Eye (tissue), 1 donor: ENCODE results near the gene CAMK1.

Source experiments
- DNase-seq: peaks from one replicate; pipeline ENCODE4 v3.0.0-alpha.2; 2015

Gene CAMK1

DNA sequence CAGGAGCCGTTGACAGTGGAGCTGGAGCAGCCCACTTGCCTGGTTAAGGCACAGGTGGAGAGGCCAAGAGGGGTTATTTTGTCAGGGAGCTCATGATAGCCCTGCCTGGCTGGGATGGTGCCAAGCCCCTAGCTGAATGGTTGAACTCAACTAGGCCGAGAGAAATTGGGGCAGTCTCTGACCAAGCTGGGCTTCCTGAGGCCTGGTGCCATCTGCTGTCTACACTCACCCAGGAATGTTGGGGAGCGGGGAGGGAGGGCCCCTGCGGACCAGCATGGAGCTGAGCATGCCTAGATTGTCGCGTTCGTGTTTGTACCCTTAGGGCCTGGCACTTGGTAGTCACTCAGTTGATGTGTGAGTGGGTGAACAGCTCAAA is 37.0 kb downstream of the CAMK1 start:
- DNase-seq: no peak

DNA sequence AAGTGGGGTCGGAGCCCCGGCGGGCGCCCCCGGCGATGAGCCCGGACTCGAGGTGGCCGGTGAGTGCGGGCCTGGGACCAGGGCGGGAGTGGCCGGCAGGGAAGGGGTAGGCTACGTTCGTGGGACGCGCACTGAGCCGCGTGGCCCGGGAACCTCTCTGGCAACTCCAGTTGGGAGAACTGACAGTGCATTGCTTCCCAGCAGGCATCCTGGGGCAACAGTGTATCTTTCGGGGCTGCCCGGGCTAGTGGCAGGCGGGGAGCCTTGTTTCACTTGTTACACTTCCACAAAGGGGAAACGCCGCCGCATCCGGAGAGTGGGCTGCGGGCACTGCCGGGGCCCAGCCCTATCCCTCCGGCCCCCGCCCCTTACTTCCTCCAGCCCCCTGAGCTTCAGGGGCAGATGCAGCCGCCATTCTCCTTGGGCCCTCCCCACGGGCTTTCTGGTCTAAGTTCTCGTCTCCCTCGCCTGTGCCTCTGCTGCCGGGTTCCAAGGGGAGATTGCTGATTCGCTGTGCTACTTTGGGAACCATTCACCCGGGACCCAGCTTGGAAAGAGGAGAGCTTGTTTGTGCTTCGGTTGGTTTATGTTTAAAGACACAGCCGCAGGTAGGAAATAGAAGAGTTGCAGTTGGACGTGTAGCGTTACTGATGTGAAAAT is 37.5 kb downstream of the CAMK1 start:
- no peak for DNase-seq

DNA sequence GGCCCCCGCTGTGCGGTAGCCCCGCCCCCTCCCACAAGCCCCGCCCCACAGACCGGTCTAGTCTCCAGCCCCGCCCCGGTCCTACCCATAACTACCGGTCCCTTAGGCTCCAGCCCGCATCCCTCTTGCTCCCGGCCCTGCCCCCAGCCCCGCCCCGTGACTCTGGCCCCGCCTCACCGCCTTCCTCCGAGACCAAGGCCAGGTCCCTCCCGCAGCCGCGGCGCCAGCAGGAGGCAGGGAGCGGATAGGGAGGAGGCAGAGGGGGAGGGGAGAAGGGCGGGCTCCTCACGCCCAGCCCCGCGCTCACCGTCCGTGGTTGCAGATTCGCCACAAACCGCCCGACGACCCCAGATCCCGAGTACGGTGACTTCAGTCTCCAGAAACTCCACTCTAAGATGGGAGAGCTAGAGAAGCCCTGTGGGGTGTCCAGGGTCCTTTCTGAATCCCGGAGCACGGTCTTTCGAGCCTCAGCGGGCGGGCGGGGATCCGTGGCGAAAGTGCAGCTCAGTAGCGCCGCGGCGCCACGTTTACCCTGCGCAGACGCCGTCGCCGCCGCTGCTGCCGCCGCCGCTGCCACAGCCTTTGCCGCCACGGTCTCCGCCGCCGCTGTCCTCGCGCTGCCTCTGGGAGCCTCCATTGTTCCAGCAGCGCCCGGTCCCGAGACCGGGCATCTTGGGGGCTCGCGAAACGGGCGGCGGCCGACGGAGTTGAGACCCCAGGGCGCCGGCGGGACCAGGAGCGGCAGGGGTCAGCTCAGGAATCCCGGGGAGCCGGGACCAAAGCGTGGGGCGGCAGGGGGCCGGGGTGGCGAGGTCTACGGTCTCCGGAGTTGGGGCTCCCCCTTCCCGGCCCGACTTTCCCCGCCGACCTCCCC is 38.3 kb downstream of the CAMK1 start, which contains the start of gene BRPF1:
Gene BRPF1, plus strand, starts transcription at position 530 of the 874 bp plus-strand sequence. CDS start 2,406 bp downstream, outside the sequence.
- DNase-seq: peak; percentile 99

DNA sequence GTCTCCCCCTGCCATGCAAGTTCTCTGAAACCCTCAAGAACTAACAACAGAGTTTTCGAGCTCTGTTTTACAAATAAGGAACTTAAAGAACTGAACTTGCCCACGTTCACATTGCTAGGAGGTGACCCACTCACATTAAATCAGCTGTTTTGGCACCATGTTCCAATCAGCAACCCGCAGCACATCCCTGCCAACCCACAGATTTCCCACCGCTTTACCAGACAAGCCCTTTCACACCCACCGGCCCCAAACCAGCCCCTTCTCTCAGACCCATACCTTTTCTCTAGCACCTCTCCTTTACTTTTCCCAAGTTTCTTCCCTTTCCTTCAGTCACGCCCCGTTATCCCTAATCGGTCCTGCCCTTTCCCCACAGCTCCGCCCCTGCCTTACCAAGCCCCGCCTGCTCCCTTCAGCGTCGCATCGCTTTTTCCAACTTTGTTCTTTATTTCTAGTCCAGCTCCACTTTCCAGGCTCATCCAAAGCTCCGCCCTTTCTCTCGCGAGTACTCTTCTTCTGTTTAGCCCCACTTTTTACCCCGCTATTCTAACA is 39.0 kb downstream of the CAMK1 start:
- no peak for DNase-seq

DNA sequence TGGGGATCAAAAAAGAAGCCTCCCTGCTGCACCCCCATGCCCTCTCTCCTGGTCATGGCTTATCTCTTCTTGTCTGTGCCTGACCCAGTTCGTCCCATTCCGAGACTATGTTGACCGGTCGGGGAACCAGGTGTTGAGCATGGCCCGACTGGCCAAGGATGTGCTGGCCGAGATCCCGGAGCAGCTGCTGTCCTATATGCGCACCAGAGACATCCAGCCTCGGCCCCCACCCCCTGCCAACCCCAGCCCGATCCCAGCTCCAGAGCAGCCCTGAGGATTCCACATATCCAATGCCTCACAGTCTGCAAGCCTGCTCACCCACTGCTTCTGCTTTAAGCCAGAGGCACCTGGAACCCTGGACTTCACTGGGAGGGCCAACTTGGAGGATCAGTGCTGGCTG is 40.3 kb downstream of the CAMK1 start:
- no peak for DNase-seq

DNA sequence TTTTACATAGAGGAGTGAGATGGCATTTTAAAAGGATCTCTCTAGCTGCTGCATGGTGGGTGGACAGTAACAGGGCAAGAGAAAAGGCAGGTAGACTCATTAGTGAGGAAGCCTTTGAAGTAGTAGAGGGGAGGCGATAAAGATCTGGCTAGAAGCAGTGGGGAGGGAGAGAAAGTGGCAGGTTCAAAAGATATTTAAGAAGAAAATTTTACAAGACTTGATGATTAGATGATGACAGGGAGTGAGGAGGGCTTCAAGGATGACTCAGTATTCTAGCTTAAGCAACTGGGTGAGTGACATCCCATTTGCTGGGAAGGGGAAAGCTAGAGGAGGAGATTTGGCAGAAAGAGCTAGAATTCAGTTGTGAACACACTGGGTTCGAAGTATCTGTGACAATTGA is 42.0 kb downstream of the CAMK1 start:
- DNase-seq: no peak

DNA sequence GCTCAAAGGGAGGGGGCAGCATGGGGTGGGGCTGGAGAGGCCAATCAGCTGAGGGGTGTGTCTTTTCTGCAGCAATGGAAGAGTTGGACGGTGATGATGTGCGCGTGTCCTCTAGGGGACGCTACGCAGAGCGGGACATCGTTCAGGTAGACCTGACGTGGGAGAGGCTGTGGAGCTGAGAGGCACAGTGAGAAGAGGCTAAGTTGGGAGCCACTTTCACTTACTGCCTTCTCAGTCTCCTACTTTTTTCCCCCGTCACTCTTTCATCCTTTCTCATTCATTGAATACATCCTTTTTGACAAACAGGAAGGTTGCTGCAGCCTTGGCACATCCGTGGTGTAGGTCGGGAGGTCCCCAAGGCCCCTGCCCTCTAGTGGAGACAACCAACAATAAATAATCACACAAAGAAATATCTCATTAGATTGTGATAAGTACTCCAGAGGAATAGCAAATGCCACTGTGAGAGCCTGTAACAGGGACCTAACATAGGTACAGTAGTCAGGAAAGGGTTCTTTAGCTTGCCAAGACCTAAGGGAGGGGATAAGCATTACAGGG is 42.6 kb downstream of the CAMK1 start:
- peak; percentile 23 for DNase-seq

DNA sequence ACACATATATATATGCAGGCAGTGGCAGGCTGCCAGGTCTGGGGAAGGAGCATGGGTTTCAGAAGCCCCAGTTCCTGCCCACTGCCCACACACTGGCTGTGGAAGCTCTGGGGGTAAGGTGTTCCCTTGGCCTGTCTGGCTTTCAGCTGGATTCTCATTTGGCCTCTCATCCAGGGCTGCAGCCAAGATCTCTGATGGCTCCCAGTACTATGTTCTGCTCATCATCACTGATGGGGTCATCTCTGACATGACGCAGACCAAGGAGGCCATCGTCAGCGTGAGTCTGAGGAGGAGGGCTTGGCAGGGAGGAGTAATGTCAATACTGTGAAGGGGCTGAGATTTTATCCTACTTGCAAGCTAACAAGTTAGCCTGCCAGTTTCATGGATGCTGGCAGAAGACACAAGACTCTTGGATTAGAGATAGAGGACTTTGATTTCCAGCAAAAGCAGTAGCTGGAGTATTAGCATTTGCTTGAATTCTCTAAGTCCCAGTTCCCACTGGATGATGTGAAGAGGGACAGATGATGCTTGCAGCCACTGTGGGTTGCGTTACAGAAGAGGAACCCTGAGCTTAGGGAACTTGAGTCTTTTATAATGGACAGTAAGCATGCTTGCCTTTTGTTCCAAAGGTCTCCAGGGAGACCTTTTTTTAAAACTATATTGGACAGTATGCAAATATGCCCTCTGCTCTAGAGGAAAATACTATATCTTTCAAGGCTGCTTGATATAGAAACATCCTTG is 43.8 kb downstream of the CAMK1 start:
- DNase-seq: no peak

DNA sequence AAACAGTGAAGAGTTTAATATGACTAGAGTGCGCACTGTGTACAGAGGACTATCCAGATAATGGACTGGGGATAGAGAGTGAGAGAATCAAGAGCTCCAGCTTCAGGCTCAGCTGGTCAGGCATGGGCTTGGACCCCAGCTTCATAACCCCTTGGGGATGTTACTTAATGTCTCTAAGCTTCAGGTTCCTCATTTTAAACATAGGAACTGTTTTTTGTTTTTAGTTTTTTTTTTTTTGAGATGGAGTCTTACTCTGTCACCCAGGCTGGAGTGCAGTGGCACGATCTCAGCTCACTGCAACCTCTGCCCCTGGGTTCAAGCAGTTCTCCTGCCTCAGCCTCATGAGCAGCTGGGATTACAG is 48.1 kb downstream of the CAMK1 start:
- no peak for DNase-seq

DNA sequence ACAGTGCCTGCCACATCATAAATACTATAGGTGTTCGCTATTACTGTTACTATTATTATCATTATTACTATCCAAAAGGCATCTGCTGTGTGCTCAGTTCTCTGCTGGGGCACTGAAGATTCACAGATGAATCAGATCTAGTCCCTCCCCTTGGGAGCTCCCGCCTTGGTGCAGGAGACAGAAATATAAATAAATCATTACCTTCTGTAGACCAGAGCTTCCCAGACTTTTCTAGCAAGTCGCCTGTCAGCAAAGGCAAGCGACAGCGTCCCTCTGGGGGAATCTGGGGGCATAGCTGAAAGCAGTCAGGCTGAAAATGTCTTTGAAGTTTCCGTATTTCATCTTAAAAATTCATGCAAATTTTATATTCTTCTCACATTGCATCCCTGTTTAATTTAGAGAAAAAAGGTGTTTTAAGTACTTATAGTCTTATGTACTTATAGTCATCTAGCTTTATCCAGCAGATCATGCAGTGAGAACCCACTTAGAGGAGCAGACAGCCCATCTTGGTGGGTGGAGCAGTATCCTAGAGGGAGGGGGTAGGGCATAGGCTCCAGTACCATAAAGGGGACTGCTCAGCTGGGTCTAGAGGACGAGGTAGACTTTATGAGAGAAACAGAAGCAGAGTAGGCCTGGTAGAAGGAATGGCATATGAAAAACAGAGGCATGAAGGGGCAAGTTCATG is 48.6 kb downstream of the CAMK1 start:
- DNase-seq: peak; percentile 71

DNA sequence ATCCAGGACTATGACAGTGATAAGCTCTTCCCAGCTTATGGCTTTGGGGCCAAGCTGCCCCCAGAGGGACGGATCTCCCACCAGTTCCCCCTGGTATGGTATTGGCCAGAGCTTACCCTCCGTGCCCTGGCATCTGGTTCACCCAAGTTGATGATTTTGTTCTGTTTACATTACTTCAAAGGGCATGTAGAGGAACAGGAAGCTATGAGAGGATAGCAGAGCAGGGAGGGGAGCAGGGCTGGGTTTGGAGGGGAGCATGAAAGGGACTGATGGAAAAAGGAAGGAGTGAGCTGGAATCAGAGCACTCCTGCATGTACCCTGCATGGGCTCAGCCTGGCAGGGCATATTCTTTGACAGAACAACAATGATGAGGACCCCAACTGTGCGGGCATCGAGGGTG is 51.6 kb downstream of the CAMK1 start:
- DNase-seq: no peak

DNA sequence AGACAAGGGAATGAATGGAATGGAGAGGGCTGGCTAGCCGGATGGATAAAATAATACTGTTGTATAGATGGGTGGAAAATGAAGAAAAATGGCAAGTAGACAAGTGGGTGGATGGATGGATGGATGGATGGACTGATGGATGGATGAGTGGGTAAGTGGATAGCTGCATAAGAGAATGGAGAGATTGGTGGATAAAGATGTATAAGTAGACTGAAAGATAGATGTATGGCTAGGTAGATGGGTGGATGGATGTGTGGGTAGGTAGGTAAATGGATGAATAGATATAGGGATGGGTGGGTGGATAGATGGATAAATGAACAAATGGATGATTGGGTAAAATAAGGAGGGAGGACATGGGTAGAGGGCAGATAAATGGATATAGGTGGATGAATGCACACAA is 52.2 kb downstream of the CAMK1 start:
- no peak for DNase-seq

DNA sequence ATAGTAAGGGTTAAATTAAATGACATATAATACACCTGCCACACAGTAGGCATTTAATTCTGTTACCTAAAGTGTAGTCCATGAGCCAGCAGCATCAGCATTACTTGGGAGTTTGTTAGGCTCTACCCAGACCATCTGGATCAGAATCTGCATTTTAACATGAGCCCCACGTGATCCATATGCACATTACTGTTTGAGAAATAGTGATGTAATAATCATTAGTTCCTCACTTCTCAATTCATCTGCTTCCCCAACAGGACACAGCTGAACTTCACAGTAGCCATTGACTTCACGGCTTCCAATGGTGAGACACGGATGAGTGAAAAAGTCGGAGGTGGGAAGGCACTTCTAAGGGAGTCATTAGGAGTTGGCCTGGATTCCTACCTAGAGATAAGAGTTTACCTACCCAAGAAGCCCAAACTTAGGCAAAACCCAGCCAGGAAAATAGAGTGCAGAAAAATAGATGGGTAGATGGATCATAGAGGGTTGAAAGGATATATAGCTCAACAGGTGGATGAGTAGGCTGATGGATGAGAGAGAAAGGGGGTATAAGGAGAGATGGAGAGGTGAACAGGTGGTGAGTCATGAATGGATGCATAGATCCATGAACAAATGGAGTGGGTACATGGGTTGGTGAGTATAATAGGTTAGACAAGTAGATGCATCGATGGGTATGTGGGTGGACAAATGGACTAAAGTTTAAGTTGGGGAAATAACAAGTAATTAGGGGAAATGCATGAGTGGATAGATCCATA is 52.8 kb downstream of the CAMK1 start:
- no peak for DNase-seq

DNA sequence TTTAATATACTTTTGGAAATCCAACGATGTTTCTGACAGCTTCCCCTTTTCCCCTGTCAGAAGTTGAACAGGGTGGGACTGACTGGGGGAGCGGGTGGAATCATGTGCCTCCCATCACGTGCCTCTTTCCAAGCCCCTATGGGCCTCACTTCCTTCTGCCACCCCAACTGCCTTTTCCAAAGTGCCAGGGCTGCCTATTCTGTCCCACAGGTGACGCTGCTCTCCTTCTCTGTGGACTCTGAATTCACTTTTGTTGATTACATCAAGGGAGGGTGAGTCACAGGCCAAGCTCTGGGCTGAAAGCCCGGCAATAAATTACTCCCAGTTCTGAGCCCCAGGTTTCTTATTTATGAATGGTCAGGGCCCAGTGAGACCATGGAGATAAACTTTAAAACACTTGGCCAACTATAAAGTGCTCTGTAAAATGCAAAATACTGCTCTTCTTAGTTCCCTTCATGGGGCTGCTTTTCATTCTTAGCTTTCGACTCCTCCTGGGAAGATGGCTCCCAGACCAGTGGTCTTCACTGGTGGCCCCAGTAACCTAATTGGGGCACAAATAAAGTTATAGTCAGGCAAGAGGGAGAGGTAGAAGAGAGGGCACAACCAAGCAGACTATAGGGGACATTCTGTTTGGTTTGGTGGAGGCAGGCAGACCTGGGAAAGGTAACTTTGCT is 53.8 kb downstream of the CAMK1 start:
- no peak for DNase-seq

DNA sequence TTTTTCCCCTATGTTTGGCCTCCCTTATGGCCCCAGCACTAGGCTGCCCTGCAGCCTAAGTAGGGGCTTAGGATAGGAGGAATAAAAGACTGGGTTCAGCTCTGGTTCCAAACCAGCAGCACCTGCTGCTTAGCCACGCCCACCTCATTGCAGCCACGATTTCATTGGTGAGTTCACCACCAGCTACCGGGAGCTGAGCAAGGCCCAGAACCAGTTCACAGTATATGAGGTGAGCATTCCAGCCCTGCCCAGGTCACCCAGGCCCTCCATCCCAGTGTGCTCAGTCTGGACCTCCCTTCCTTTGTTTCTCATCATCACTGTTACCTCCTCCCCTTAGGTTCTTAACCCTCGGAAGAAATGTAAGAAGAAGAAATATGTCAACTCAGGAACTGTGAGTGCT is 54.6 kb downstream of the CAMK1 start:
- DNase-seq: no peak

DNA sequence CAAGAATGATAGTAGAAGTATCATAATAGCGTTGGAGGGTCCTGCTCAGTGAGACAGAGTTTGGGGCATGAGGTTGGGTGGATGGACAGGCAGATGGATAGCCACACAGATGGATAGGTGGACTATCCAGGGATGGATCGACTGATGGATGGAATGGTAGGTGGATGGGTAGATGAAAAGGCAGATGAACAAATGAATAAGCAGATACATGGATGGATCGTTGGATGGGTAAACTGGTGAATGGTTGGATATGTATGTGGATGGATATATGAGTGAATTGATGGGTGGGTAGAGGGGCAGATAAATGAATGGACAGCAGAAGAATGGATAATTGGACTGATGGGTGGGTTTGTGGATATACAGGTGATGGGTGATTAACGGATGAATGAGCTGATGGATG is 56.6 kb downstream of the CAMK1 start:
- no peak for DNase-seq

DNA sequence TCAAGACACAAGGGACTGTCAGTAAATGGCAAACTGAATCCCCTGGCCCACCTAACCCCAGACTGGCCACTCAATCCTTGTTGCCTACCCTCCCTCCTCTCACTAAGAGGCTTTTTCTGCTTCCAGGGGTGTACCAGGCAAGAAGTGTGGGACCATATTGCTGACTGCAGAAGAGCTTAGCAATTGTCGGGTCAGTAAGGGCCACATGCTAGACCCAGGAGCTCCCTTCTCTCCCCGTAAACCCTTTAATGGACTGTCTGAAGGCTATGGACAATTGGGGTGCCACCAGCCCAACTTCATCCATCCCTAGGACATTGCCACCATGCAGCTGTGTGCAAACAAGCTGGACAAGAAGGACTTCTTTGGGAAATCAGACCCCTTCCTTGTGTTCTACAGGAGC is 57.3 kb downstream of the CAMK1 start:
- DNase-seq: no peak

DNA sequence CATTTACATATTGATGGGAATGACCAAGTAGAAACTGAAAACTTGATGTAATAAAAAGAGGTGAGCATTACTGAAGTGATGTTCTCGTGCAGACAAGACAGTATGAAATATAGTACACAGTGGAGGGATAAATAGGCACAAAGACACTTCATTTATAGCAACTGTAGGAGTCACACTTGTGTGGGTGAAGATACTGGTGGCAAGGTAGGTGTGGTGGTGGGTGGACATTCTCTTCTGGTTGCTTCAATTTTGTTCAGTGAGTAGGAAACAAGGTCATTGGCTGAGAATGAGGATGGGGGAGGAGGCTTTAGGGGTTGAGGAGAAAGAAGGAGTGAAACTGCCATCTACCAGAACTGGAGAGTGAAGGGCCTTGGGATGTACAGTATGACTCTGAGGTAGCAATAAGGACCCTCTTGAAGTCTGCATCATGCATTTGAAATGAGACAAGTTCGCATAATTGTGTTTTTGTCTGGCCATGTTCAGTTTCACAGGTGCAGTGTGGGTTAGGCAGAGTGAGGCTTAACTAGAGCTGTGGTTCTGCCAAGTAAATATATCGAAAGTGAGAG is 59.5 kb downstream of the CAMK1 start:
- DNase-seq: no peak
